A673 (cell line): Measurements from ENCODE around the gene PARP8. TPM values are rescaled to one million over a fixed set of nuclear protein-coding genes. Genes with fewer than 3 reads are reported as not detected.

ENCODE experiments used
- BruUV-seq: library from RNA; stranded (reverse); fragments of 400-500 nt; replicated peaks from 2 replicates; lab custom pipeline; 2021; lab: Mats Ljungman, UMichigan
- CTCF ChIA-PET: fragments of 300-600 bp; sonication (Branson Sonifier 250); formaldehyde crosslinking; loops from one replicate; lab custom pipeline; 2022; ENCODE audit warnings: antibody characterized with exemption; lab: Charles Lee
- POLR2A ChIA-PET: fragments of 300-600 bp; sonication (Branson Sonifier 250); formaldehyde crosslinking; loops from one replicate; lab custom pipeline; 2022; ENCODE audit warnings: antibody characterized with exemption; ENCODE audit not compliant: low non-redundant PET; lab: Charles Lee
- DNase-seq: peaks from one replicate; pipeline ENCODE4 v3.0.0-alpha.2; 2015; ENCODE audit warnings: low spot score
- H3K27ac ChIP-seq: fragments of 200-600 bp; sonication (generic); 2 replicates; pipeline ENCODE4 v1.5.1; 2016; ENCODE audit warnings: mixed run types, low read depth, mild to moderate bottlenecking, mixed read lengths, antibody characterized with exemption, low read length; ENCODE audit not compliant: poor library complexity, severe bottlenecking
- H3K27me3 ChIP-seq: fragments of 200-600 bp; sonication (generic); replicated peaks from 2 replicates; pipeline ENCODE4 v1.6.1; 2017; ENCODE audit warnings: mixed run types, low read depth, mild to moderate bottlenecking, mixed read lengths, antibody characterized with exemption, low read length; ENCODE audit not compliant: insufficient read depth, poor library complexity
- H3K36me3 ChIP-seq: fragments of 200-600 bp; sonication (generic); 2 replicates; pipeline ENCODE4 v1.6.1; 2016; ENCODE audit warnings: mixed run types, mild to moderate bottlenecking, mixed read lengths, antibody characterized with exemption, low read length; ENCODE audit not compliant: insufficient read depth, poor library complexity, severe bottlenecking
- H3K4me1 ChIP-seq: fragments of 200-600 bp; sonication (generic); 2 replicates; pipeline ENCODE4 v1.6.1; 2017; ENCODE audit warnings: mixed run types, mild to moderate bottlenecking, mixed read lengths, antibody characterized with exemption, low read length; ENCODE audit not compliant: insufficient read depth, poor library complexity, severe bottlenecking
- H3K4me3 ChIP-seq: fragments of 200-600 bp; sonication (generic); 2 replicates; pipeline ENCODE4 v1.5.1; 2016; ENCODE audit warnings: low read depth, mixed run types, mild to moderate bottlenecking, mixed read lengths, low read length; ENCODE audit not compliant: poor library complexity, severe bottlenecking
- H3K9me3 ChIP-seq: fragments of 200-600 bp; sonication (generic); 2 replicates; pipeline ENCODE4 v1.6.1; 2016; ENCODE audit warnings: mixed run types, low read depth, mild to moderate bottlenecking, mixed read lengths, antibody characterized with exemption, low read length; ENCODE audit not compliant: poor library complexity, severe bottlenecking
- CTCF ChIP-seq: fragments of 300-800, 200-600 bp; sonication (generic); conservative IDR thresholded peaks from 2 replicates; pipeline ENCODE4 v1.5.1; 2017; ENCODE audit warnings: low read depth, mild to moderate bottlenecking, antibody characterized with exemption, low read length, moderate library complexity, mixed read lengths
- EZH2 ChIP-seq: fragments of 200-600 bp; sonication (generic); IDR thresholded peaks from 2 replicates; pipeline ENCODE4 v1.6.1; 2017; ENCODE audit warnings: borderline replicate concordance, low read depth, mild to moderate bottlenecking, mixed read lengths, antibody characterized with exemption, low read length; ENCODE audit not compliant: poor library complexity, severe bottlenecking
- intact Hi-C: fragments of 100-400 bp; cut with micrococcal nuclease; formaldehyde crosslinking; loops from one replicate; pipeline ENCODE4 v1.10.0; 2022; ENCODE audit not compliant: unreplicated experiment
- total RNA-seq: library from RNA; stranded (reverse); gene quantifications from 2 replicates; pipeline ENCODE4 v1.2.3, GENCODE V29; 2021

Gene PARP8
- total RNA-seq, 1 experiment from 2014 or later = 18.0 TPM

GRCh38 chr5:50715001-50715400 lies 48.6 kb downstream of the PARP8 start:
- CTCF ChIA-PET = no interaction called here
- no peak overlapping the region for H3K27ac ChIP-seq
- H3K4me1 ChIP-seq = no peaks in the 10 kb centered on the region
- H3K4me3 ChIP-seq = no peak overlapping the region
- no peak for TF ChIP-seq EZH2
- TF ChIP-seq CTCF = no peak
- BruUV-seq = no TSS peak
- H3K27me3 ChIP-seq = no peaks in the 10 kb centered on the region
- no peaks in the 10 kb centered on the region for H3K9me3 ChIP-seq
- POLR2A ChIA-PET = no interaction called here
- no peak for DNase-seq
- intact Hi-C loops = no loop called here
- no peaks in the 10 kb centered on the region for H3K36me3 ChIP-seq

GRCh38 chr5:50716134-50716533 lies 49.7 kb downstream of the PARP8 start:
- BruUV-seq = no TSS peak
- Histone ChIP-seq H3K4me3 (no peak overlapping the region), H3K4me1 (no peaks in the 10 kb centered on the region), H3K27me3 (no peaks in the 10 kb centered on the region), H3K36me3 (no peaks in the 10 kb centered on the region), H3K27ac (no peak overlapping the region), H3K9me3 (no peaks in the 10 kb centered on the region)
- TF ChIP-seq CTCF (no peak), EZH2 (no peak)
- POLR2A ChIA-PET = no interaction called here
- DNase-seq = no peak
- CTCF ChIA-PET = no interaction called here
- intact Hi-C loops = no loop called here

GRCh38 chr5:50717651-50718050 lies 51.2 kb downstream of the PARP8 start:
- POLR2A ChIA-PET = no interaction called here

More at GRCh38 chr5:50717651-50718050, 51.2 kb downstream of the PARP8 start:
- H3K4me1 ChIP-seq = no peaks in the 10 kb centered on the region
- H3K36me3 ChIP-seq = no peaks in the 10 kb centered on the region
- no peak overlapping the region for H3K27ac ChIP-seq
- TF ChIP-seq EZH2 (no peak), CTCF (no peak)
- intact Hi-C loops = no loop called here
- H3K4me3 ChIP-seq = no peak overlapping the region
- no peak for DNase-seq
- CTCF ChIA-PET = no interaction called here
- H3K27me3 ChIP-seq = no peaks in the 10 kb centered on the region
- H3K9me3 ChIP-seq = no peaks in the 10 kb centered on the region
- BruUV-seq = no TSS peak
